ENCODE measurements around the gene SPIN2A. TPM values are rescaled to one million over a fixed set of nuclear protein-coding genes. Genes with fewer than 3 reads are reported as not detected.
"Not testable (repeated sequence)": the region's sequence is repeated elsewhere in the genome, so short reads cannot be mapped to it uniquely, and the experiment has no call there.

The SPIN2A gene
- total and polyA plus RNA-seq, 2 donors (not counting 1 experiment from before 2014, with no cell fraction given) = 1.4 to 3.3 TPM

GRCh38 chrX:57156397-57157049, 19.3 kb upstream of the SPIN2A start:
- H3K36me3 ChIP-seq (replicated peaks in 1 of 2; ENCODE audit: control extremely low read depth in 1 of 2, control insufficient read depth in 1 of 2, extremely low read depth in 1 of 2, insufficient read depth in 2 of 2, low read length in 1 of 2) = no peaks in the 10 kb centered on the region
- H3K27ac Mint-ChIP-seq = no peak overlapping the region
- WGBS (ENCODE audit: insufficient coverage) = no CpG with 5 or more reads among the region's 5 CpGs
- no peak for TF ChIP-seq CTCF (IDR thresholded peaks at IDR 0.05)
- no peak for TF ChIP-seq EZH2 (IDR thresholded peaks at IDR 0.05; ENCODE audit: borderline replicate concordance, insufficient read depth, low read depth, low read length, poor library complexity, severe bottlenecking)
- no peaks in the 10 kb centered on the region for H3K4me1 ChIP-seq (ENCODE audit: control insufficient read depth in 2 of 2, insufficient read depth in 2 of 2, low read length in 2 of 2)
- no peak overlapping the region for H3K4me3 Mint-ChIP-seq
- H3K9me3 Mint-ChIP-seq (ENCODE audit: insufficient read depth) = peaks cover 4% of the 10 kb centered on the region
- POLR2A ChIA-PET = no interaction called here
- no peak overlapping the region for H3K4me2 ChIP-seq (replicated peaks; ENCODE audit: low read depth, low read length, poor library complexity, severe bottlenecking)
- H3K79me2 ChIP-seq (ENCODE audit: control insufficient read depth, insufficient read depth, low read length) = no peaks in the 10 kb centered on the region
- H3K27ac ChIP-seq (ENCODE audit: low read length in 2 of 2) = no peak overlapping the region
- ATAC-seq (ENCODE audit: low read depth) (no peak), DNase-seq (no peak)
- H3K4me3 ChIP-seq (ENCODE audit: control extremely low read depth in 1 of 5, extremely low read depth in 1 of 5, insufficient read depth in 1 of 5, low read depth in 2 of 5, low read length in 4 of 5) = no peak overlapping the region
- no peaks in the 10 kb centered on the region for H3K4me1 Mint-ChIP-seq
- H2AFZ ChIP-seq (ENCODE audit: insufficient read depth, low read depth, low read length, poor library complexity, severe bottlenecking) = no peak overlapping the region
- H4K20me1 ChIP-seq (ENCODE audit: control insufficient read depth, insufficient read depth, low read length, poor library complexity, severe bottlenecking) = no peaks in the 10 kb centered on the region
- no peaks in the 10 kb centered on the region for H3K27me3 ChIP-seq (replicated peaks in 1 of 4; ENCODE audit: control extremely low read depth in 1 of 4, control insufficient read depth in 3 of 4, insufficient read depth in 4 of 4, low read length in 3 of 4)
- H3K27me3 Mint-ChIP-seq = no peaks in the 10 kb centered on the region
- intact Hi-C loops (cut with micrococcal nuclease) = no loop called here
- CTCF ChIA-PET = no interaction called here
- H3K9me3 ChIP-seq (ENCODE audit: control extremely low read depth in 1 of 3, control insufficient read depth in 2 of 3, insufficient read depth in 1 of 3, low read length in 2 of 3) = peaks cover 0 to 8% (median 0%) of the 10 kb centered on the region in 3 donors
- no peak overlapping the region for H3K9ac ChIP-seq (ENCODE audit: low read length)

- H3K4me2 ChIP-seq (replicated peaks; ENCODE audit: low read depth, low read length, poor library complexity, severe bottlenecking) = no peak overlapping the region
- Mint-ChIP-seq H3K4me3 (no peak overlapping the region), H3K27me3 (no peaks in the 10 kb centered on the region), H3K4me1 (no peaks in the 10 kb centered on the region), H3K9me3 (ENCODE audit: insufficient read depth) (peaks cover 4% of the 10 kb centered on the region), H3K27ac (no peak overlapping the region)
- H3K27me3 ChIP-seq (replicated peaks in 1 of 4; ENCODE audit: control extremely low read depth in 1 of 4, control insufficient read depth in 3 of 4, insufficient read depth in 4 of 4, low read length in 3 of 4) = no peaks in the 10 kb centered on the region
- no peak for TF ChIP-seq CTCF (IDR thresholded peaks at IDR 0.05)
- no peak for TF ChIP-seq EZH2 (IDR thresholded peaks at IDR 0.05; ENCODE audit: borderline replicate concordance, insufficient read depth, low read depth, low read length, poor library complexity, severe bottlenecking)
- H3K9me3 ChIP-seq (ENCODE audit: control extremely low read depth in 1 of 3, control insufficient read depth in 2 of 3, insufficient read depth in 1 of 3, low read length in 2 of 3) = peaks cover 0 to 8% (median 0%) of the 10 kb centered on the region in 3 donors
- no peaks in the 10 kb centered on the region for H3K79me2 ChIP-seq (ENCODE audit: control insufficient read depth, insufficient read depth, low read length)
- POLR2A ChIA-PET = no interaction called here
- no peak overlapping the region for H3K4me3 ChIP-seq (ENCODE audit: control extremely low read depth in 1 of 5, extremely low read depth in 1 of 5, insufficient read depth in 1 of 5, low read depth in 2 of 5, low read length in 4 of 5)
- ATAC-seq (ENCODE audit: low read depth) (no peak), DNase-seq (no peak)
- 100% methylated on average over 1 of the region's 2 CpGs for WGBS (ENCODE audit: insufficient coverage)
- H3K4me1 ChIP-seq (ENCODE audit: control insufficient read depth in 2 of 2, insufficient read depth in 2 of 2, low read length in 2 of 2) = no peaks in the 10 kb centered on the region
- intact Hi-C loops (cut with micrococcal nuclease) = no loop called here
- no peak overlapping the region for H2AFZ ChIP-seq (ENCODE audit: insufficient read depth, low read depth, low read length, poor library complexity, severe bottlenecking)
- H3K9ac ChIP-seq (ENCODE audit: low read length) = no peak overlapping the region
- H3K27ac ChIP-seq (ENCODE audit: low read length in 2 of 2) = no peak overlapping the region
- H4K20me1 ChIP-seq (ENCODE audit: control insufficient read depth, insufficient read depth, low read length, poor library complexity, severe bottlenecking) = no peaks in the 10 kb centered on the region
- no peaks in the 10 kb centered on the region for H3K36me3 ChIP-seq (replicated peaks in 1 of 2; ENCODE audit: control extremely low read depth in 1 of 2, control insufficient read depth in 1 of 2, extremely low read depth in 1 of 2, insufficient read depth in 2 of 2, low read length in 1 of 2)
- CTCF ChIA-PET = no interaction called here
Measured at GRCh38 chrX:57155171-57155570, 18.0 kb upstream of the SPIN2A start.

- H3K27ac ChIP-seq (ENCODE audit: low read length in 2 of 2); H4K20me1 ChIP-seq (ENCODE audit: control insufficient read depth, insufficient read depth, low read length, poor library complexity, severe bottlenecking); H2AFZ ChIP-seq (ENCODE audit: insufficient read depth, low read depth, low read length, poor library complexity, severe bottlenecking); H3K36me3 ChIP-seq (replicated peaks in 1 of 2; ENCODE audit: control extremely low read depth in 1 of 2, control insufficient read depth in 1 of 2, extremely low read depth in 1 of 2, insufficient read depth in 2 of 2, low read length in 1 of 2); H3K27ac Mint-ChIP-seq; POLR2A ChIA-PET; DNase-seq; H3K4me1 ChIP-seq (ENCODE audit: control insufficient read depth in 2 of 2, insufficient read depth in 2 of 2, low read length in 2 of 2); intact Hi-C loops (cut with micrococcal nuclease); H3K4me2 ChIP-seq (replicated peaks; ENCODE audit: low read depth, low read length, poor library complexity, severe bottlenecking); H3K4me3 Mint-ChIP-seq; H3K4me3 ChIP-seq (ENCODE audit: control extremely low read depth in 1 of 5, extremely low read depth in 1 of 5, insufficient read depth in 1 of 5, low read depth in 2 of 5, low read length in 4 of 5); H3K9me3 ChIP-seq (ENCODE audit: control extremely low read depth in 1 of 3, control insufficient read depth in 2 of 3, insufficient read depth in 1 of 3, low read length in 2 of 3); H3K9me3 Mint-ChIP-seq (ENCODE audit: insufficient read depth); ATAC-seq (ENCODE audit: low read depth); H3K4me1 Mint-ChIP-seq; H3K27me3 ChIP-seq (replicated peaks in 1 of 4; ENCODE audit: control extremely low read depth in 1 of 4, control insufficient read depth in 3 of 4, insufficient read depth in 4 of 4, low read length in 3 of 4); H3K9ac ChIP-seq (ENCODE audit: low read length); H3K27me3 Mint-ChIP-seq; CTCF ChIA-PET; H3K79me2 ChIP-seq (ENCODE audit: control insufficient read depth, insufficient read depth, low read length): not testable (repeated sequence)
- WGBS (ENCODE audit: insufficient coverage) = 100% methylated on average over 3 of the region's 8 CpGs
Measured at GRCh38 chrX:57152222-57152621, 15.0 kb upstream of the SPIN2A start.
